DND-41 (cell line): Measurements from ENCODE around the gene TMEM59L.
A peak's percentile ranks its signal among the peaks of the same experiment; 100 is the strongest.

Source experiments
- ATAC-seq: fragments of 200-7000 bp; cut with Tn5 transposase; 3 replicates; pipeline ENCODE4 v1.9.1; 2021; ENCODE audit warnings: low read depth; ENCODE audit not compliant: insufficient read depth
- DNase-seq: peaks from one replicate; pipeline ENCODE4 v3.0.0-alpha.2; 2020
- H2AFZ ChIP-seq: 2 replicates; pipeline ENCODE4 v1.6.0; 2012; ENCODE audit warnings: low read depth, low read length
- H3K27ac ChIP-seq: 2 replicates; pipeline ENCODE4 v1.5.1; 2012; ENCODE audit warnings: low read length, inconsistent platforms
- H3K27me3 ChIP-seq: fragments of 200-600 bp; sonication (generic); 2 replicates; pipeline ENCODE4 v1.6.0; 2012; ENCODE audit warnings: low read length, mild to moderate bottlenecking, inconsistent platforms; ENCODE audit not compliant: insufficient read depth, poor library complexity
- H3K36me3 ChIP-seq: 2 replicates; pipeline ENCODE4 v1.5.1; 2012; ENCODE audit warnings: low read length, inconsistent platforms; ENCODE audit not compliant: insufficient read depth
- H3K4me1 ChIP-seq: 2 replicates; pipeline ENCODE4 v1.5.1; 2012; ENCODE audit warnings: mild to moderate bottlenecking, low read length; ENCODE audit not compliant: insufficient read depth
- H3K4me2 ChIP-seq: 2 replicates; pipeline ENCODE4 v1.6.0; 2012; ENCODE audit warnings: mild to moderate bottlenecking, moderate library complexity, low read length, inconsistent platforms; ENCODE audit not compliant: insufficient read depth
- H3K4me3 ChIP-seq, 2 experiments: fragments of 200-600 bp in 1 of 2; shearing (Covaris generic) in 1 of 2; 2 replicates each; pipeline ENCODE4 v1.5.1; 2012 to 2016; ENCODE audit warnings: inconsistent platforms in 2 of 2, low read length in 2 of 2, mild to moderate bottlenecking in 2 of 2, low read depth in 1 of 2, moderate library complexity in 1 of 2
- H3K79me2 ChIP-seq: 2 replicates; pipeline ENCODE4 v1.6.0; 2012; ENCODE audit warnings: low read length, inconsistent platforms; ENCODE audit not compliant: insufficient read depth
- H3K9ac ChIP-seq: 2 replicates; pipeline ENCODE4 v1.6.0; 2012; ENCODE audit warnings: low read depth, mild to moderate bottlenecking, inconsistent platforms, low read length, moderate library complexity
- H3K9me3 ChIP-seq: 2 replicates; pipeline ENCODE4 v1.5.1; 2012; ENCODE audit warnings: low read length, moderate library complexity, mild to moderate bottlenecking, inconsistent platforms; ENCODE audit not compliant: insufficient read depth, severe bottlenecking
- H4K20me1 ChIP-seq: 2 replicates; pipeline ENCODE4 v1.6.0; 2012; ENCODE audit warnings: low read length; ENCODE audit not compliant: insufficient read depth
- CTCF ChIP-seq: IDR thresholded peaks from 2 replicates; pipeline ENCODE4 v1.5.1; 2012; ENCODE audit warnings: borderline replicate concordance, low read length, moderate library complexity, mild to moderate bottlenecking; ENCODE audit not compliant: poor library complexity, severe bottlenecking; ENCODE audit errors: extremely low read depth
- EZH2 ChIP-seq: IDR thresholded peaks from 3 replicates; pipeline ENCODE4 v1.6.1; 2012; ENCODE audit warnings: borderline replicate concordance, low read depth, mild to moderate bottlenecking, moderate library complexity, low read length, inconsistent platforms; ENCODE audit not compliant: severe bottlenecking

Gene TMEM59L

GRCh38 chr19:18587561-18587960 is 25.1 kb upstream of the TMEM59L start:
- peaks cover 37% of the 10 kb centered on the region for H3K4me1 ChIP-seq
- peaks cover 14% of the 10 kb centered on the region for H3K79me2 ChIP-seq
- no peaks in the 10 kb centered on the region for H3K27me3 ChIP-seq
- peak overlapping the region; percentile 75 for H3K9ac ChIP-seq
- TF ChIP-seq EZH2 (no peak), CTCF (no peak)
- H3K36me3 ChIP-seq = peaks cover 8% of the 10 kb centered on the region
- DNase-seq (peak; percentile 28), ATAC-seq (no peak)
- peak overlapping the region; percentile 85 for H3K27ac ChIP-seq
- peak overlapping the region; percentile 82 for H2AFZ ChIP-seq
- no peaks in the 10 kb centered on the region for H3K9me3 ChIP-seq
- peak overlapping the region in 1 of 2 experiments; percentile 71; a peak in 2 of 4 replicates for H3K4me3 ChIP-seq
- H4K20me1 ChIP-seq = peaks cover 7% of the 10 kb centered on the region
- peak overlapping the region; percentile 81 for H3K4me2 ChIP-seq

GRCh38 chr19:18587962-18588610 is 24.6 kb upstream of the TMEM59L start:
- peaks cover 7% of the 10 kb centered on the region for H4K20me1 ChIP-seq
- H3K9ac ChIP-seq = peak overlapping the region; percentile 75
- peak overlapping the region; percentile 85 for H3K27ac ChIP-seq
- H3K27me3 ChIP-seq = no peaks in the 10 kb centered on the region
- ATAC-seq (no peak), DNase-seq (no peak)
- H2AFZ ChIP-seq = peak overlapping the region; percentile 82
- H3K9me3 ChIP-seq = no peaks in the 10 kb centered on the region
- H3K4me1 ChIP-seq = peaks cover 41% of the 10 kb centered on the region
- no peak for TF ChIP-seq EZH2
- TF ChIP-seq CTCF = no peak
- peak overlapping the region; percentile 33 to 71; a peak in 3 of 4 replicates for H3K4me3 ChIP-seq
- H3K36me3 ChIP-seq = peaks cover 8% of the 10 kb centered on the region
- H3K79me2 ChIP-seq = peaks cover 14% of the 10 kb centered on the region
- H3K4me2 ChIP-seq = peak overlapping the region; percentile 81

GRCh38 chr19:18588611-18589379 is 23.9 kb upstream of the TMEM59L start, which contains the start of gene REX1BD:
REX1BD (plus strand) TSS chr19:18588798; CDS start chr19:18588802, 4 bp downstream.
- H3K4me1 ChIP-seq = peaks cover 48% of the 10 kb centered on the region
- peaks cover 8% of the 10 kb centered on the region for H3K36me3 ChIP-seq

More at GRCh38 chr19:18588611-18589379, 23.9 kb upstream of the TMEM59L start, which contains the start of gene REX1BD:
- H3K9ac ChIP-seq = peak within 1 kb of the TSS; percentile 75
- H2AFZ ChIP-seq = peak within 1 kb of the TSS; percentile 82
- H3K4me3 ChIP-seq = peak within 1 kb of the TSS; percentile 33 to 71
- H4K20me1 ChIP-seq = peaks cover 7% of the 10 kb centered on the region
- peak; percentile 81 for ATAC-seq
- H3K27ac ChIP-seq = peak within 1 kb of the TSS; percentile 85
- peak within 1 kb of the TSS; percentile 81 for H3K4me2 ChIP-seq
- H3K9me3 ChIP-seq = no peaks in the 10 kb centered on the region
- DNase-seq = peak; percentile 95
- peaks cover 14% of the 10 kb centered on the region for H3K79me2 ChIP-seq
- no peak for TF ChIP-seq EZH2
- TF ChIP-seq CTCF = peak; percentile 87
- no peaks in the 10 kb centered on the region for H3K27me3 ChIP-seq
